ENCODE results near the gene NPAS3.

The NPAS3 gene

DNA sequence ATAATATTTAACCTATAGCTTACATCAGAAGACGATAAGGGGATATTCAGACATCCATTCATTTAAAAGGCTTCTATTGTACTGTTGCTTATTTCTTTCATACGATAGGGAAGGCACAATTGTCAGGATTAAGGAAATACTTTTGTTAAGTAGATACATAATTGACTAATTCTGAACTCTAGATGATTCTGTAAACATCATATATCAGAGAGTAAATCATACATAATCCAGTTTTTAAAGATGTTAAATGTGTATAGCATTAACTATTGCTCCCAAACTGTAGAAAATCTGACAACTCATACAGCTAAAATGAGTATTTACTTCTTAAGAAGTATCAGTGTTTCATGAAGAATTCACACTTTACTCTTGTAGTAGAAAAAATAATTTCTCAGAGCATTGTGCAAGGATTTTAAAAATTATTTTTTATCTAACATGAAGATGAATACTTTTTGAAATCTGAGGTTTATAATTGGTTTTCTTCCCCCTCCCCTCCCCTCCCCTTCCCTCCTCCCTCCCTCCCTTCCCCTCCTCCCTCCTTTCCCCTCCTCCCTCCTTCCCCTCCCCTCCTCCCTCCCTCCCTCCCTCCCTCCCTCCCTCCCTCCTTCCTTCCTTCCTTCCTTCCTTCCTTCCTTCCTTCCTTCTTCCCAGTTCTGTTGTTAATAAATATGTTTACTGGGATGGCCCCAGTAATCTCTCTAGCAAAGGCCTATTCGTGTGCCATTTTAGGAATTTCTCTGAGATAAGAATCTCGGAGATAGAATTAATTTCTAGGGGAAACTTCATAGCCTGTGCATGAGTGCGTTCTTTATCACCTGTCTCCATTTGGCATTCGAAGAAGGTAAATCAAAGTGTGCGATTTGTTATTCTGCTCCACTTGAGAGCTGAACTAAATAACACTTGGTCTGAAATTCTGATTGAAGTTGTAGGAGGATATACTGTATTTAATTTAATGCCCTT lies 2.3 kb downstream of the NPAS3 start:
- DNase-seq = no peak

DNA sequence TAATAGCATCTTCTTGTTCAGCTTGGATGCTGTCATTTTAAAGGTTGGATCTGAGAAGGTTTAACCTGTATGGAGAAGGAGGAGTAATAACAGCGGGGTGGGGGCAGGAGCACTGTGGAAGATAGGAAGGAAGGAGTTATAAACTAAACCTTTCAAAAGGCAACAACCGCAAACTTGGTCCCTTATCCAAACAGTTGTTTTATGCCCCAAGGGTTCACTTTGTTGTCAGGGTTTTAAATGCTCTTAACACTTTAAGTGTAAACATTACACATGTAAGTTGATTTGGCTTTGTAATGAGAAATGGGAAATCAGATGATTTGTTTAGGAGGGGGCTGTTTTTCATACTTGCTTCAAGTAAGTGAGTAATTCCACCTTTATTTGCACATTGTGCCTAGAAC lies 3.0 kb downstream of the NPAS3 start:
- no peak for DNase-seq

DNA sequence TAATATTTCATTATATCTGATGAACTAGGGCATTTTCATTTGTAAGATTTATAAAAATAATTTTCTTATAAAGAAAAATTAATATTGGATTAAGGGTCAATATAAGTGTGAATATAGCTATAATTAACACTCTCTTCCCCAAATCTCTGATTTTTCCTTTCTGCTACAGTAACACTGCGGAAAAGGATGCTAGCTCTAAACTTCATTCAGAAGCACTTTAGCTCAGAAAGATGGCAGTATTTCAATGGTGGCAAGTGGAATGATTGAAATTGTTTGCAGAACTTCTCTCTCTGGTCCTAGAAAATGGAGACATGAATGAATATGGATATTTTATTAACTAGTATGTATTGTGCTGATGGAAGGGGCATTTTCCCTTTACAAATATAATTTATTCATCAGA lies 8.4 kb downstream of the NPAS3 start:
- DNase-seq = no peak

DNA sequence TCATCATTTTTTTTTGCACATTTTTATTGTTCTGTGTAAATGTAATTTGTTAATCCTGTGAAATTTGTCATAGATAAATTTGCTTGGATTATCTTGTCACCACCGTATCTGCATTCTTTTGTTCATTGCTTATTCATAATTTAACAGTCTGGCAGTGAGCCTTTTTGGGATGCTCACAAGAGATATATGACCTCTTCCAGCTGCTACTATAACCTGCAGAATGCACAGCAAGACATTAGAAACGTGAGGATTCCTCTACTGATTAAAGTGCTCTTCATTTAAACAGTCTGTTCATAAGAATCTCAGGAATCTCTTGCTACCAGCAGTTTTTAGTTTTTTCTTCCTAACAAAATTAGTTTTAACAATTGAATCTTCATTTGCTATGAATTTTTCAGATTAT lies 9.1 kb downstream of the NPAS3 start:
- DNase-seq = peak; percentile 54

DNA sequence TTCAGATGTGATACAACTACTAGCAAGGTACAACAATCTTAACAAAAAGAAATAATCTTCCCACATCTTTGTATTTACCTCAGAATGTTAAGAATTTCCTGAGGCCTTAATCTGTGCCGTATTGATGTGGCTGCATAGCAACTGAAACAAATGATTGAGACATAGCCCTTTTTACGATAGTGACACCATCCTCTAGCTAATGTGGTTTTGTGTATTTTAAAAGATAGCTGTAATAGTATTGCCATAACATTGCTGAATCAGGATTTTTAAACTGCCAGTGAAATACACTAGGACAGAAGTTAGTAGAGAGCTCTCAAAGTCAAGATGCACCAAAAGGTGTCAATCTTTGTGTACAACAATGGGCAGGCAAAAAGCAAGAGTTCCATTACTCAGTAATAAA lies 11.9 kb downstream of the NPAS3 start:
- peak; percentile 28 for DNase-seq

DNA sequence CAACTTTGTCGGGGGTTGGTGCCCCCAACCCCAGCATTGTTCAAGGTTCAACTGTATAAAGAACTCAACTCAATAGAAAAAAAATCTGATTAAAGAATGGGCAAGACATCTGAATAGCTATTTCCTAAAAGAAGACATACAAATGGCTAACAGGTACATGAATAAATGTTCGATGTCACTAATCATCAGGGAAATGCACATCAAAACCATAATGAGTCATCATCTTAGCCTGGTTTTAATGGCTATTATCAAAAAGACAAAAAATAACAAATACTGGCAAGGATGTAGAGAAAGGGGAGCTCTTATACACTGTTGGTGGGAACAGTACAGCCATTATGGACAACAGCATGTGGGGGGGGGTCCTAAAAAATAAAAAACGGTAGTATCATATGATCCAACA lies 28.7 kb downstream of the NPAS3 start:
- DNase-seq = no peak

DNA sequence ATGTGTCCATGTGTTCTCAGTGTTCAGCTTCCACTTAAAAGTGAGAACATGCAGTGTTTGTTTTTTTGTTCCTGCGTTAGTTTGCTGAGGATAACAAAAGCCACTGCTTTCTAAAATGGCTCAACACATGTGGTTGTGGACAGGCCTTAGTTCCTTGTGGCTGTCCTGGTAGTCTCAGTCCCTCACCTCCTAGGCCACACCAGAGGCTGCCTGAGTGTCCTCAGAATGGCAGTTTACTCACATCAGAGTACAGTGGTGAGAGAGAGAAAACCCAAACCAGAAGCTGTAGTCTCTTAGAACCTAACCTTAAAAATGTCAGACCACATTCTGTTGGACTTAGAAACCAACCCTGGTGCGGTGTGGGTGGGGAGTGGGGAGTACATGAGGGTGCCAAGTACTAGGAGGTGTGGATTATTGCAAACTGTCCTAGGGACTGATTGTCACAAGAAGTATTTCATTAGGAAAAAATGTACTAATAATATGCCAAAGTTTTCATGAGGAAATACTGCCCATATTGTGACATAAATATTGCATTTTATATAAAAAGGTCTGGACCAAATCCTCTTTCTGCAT lies 30.4 kb downstream of the NPAS3 start:
- DNase-seq = no peak

DNA sequence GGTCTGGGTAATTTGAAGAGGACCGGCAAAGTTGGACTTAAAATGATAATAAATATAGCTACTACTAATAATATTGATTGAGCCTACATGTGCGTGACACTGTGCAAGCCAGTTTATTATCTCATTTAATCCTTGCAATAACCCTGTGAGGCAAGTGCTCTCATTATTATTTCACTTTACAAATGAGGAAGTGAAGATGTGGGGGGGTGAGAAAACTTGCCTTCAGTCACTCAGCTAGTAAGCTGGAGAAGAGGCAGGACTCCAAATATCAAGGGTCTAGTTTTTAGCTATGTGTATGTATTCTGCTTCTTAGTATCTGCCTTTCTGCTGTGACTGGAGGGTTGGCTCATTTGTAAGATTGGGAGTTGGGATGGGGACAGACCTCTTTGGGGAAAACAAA lies 39.2 kb downstream of the NPAS3 start:
- DNase-seq = no peak

DNA sequence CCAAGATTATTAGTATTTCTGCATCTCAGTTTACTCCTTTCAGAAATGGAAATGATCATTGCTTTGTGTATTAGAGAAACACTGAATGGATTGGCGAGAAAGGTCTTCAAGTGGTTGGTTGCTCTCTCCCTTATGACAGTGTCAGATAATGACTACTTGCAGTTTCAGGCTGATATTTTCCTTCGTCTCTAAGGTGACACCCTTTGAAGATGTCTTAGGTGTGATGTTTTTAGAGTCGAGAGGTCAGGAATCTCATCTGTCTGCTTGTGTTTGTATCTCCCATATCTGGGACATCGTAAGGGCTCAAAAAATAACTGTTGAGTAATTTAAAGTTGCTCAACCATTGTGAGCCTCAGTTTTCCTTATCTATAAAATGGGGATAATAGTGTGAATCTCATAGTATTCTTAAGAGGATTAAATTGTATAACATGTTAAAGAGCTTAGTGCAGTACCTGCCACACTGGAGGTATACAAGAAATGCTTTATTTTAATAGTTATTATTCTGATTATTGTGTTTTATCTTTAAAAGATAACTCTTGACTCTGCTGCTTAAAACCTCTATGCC lies 40.1 kb downstream of the NPAS3 start:
- no peak for DNase-seq

DNA sequence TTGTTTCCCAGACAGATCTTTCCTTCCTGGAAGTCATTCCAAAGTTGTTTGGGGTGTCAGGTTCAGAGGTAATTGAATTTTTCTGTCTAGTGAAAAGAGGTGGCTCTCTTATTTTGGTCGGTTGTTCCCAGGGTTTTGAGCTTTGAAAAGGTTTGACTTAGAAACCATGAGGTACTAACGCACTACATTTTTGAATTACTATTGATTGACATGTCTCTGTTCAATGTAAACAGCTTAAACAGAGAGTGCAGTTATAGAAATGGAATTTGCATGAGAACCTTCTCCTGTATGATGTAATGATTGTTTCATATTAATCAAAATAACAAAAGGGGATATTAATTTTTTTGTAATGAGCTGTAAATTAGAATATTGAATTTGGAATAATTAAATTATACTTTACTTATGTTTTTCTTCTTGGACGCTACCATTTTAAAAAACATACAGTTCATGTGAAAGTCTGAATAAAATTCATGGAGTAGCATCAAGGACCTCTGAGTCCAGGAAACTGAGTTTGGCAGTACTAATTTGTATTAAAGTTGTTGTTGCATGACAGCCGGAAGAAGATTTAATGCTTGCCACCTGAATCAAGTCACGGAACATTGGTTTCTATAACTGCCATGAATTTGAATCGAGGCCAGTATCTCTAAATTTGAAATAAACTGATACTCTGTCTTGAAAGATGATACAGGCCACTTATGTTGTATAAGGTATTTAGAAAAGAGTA lies 41.7 kb downstream of the NPAS3 start:
- no peak for DNase-seq

DNA sequence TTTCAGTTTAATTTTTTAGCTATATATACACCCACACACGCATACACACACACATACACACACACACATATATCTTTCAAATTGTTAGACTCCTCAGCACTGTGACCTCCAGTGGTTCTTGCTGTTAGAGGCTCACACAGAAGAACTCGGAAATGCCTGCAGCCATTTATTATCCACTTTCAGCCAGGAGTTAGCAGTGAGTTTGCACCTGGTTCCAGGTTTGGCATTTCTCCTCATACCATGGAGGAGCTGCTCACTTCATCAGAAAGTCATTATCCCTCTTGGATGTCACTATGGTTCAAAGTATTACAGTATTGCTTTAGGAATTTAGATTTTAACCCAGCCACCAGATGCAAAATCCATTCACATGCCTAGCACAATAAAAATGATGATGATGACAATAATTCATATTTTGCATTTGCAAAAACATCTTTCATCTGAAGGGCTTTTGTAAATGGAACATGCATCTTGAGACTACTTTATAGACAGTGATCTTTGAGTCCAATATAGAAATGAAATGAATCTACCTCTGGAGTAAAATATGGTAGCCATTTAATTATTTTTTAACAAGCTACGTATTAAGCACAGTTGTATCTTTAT lies 42.3 kb downstream of the NPAS3 start:
- DNase-seq = no peak

DNA sequence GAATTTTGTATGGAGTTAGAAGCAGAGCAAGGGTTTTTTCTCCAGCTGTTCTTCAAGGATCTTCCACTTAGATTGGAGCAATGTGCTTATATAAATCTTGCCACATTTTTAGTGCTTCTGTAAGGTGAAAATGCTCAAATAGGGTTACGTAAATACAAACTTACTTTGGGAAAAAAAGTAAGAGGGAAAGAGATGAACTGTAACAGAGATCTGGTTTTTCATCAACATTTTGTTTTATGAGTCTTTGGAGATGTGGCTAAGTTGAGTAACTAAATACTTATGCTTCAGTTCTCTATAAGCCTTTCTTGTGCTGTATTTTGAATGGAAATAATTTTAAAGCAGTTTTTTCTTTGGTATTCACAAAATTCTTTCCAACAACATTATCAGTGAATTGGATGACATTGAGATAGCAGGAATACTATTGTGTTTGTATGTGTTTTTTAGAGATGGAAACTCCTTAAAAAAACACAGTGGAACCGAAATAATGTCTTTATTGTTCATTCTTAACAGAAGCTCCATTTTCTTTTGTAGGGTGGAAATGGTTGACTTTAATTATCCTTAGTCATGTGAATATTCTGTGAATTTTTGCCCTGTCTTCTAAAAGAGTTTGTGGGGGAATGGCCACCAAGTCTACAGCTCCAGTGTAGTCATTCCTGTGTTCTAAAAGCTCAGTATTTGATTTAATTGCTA lies 45.7 kb downstream of the NPAS3 start:
- DNase-seq = no peak

DNA sequence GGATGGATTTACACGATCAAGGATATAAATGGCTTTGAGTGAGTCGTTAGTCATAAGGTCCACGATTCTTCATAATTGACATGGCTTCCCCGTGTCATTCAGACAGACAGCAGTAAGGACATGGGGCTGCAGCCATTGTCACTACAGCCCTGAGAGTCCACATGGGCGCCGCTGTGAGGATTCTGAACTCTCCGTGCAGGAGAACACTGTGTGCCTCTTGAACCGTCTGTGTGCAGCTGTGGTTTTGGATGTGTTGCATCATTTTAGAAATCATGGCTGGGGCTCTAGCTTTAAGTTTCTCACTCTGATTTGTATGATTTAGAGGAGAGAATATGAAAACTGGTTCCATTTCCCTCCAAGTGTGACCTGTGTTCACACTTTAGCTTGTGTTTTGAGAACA lies 47.2 kb downstream of the NPAS3 start:
- no peak for DNase-seq

DNA sequence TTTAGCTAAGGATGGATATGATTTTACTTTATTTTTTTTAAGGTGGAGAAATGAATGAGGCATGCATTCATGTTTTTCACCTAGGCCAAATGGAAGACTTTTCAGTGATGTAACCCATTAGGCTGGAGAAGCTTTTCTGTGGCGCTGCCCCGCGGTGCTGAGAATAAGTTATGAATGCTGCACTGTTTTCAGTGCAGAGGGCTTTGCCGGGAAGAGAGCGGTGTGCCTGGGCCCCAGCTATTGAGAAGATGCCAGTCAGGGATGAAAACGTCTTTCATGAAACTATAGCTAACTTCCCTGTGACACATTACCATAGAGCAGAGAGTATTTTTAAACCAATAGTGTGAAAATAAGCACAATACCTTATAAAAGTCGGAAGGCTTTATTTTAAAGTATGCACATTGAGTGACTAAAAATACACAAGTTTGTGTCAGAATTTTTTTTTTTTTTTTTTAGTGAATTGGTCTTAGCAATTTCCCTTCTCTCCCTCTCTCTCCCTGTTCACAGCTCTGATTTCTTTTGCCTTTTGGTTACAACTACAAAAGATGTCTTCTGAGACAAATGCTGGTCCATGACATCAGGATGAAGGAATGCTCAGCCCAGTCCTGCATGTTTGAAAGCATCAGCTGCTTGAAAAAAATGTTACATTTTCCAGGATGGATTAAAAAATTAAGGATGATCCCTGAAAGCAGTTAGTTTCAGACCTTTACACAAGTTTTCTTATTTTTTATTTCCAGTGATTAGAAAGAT lies 48.3 kb downstream of the NPAS3 start:
- DNase-seq = peak; percentile 60

DNA sequence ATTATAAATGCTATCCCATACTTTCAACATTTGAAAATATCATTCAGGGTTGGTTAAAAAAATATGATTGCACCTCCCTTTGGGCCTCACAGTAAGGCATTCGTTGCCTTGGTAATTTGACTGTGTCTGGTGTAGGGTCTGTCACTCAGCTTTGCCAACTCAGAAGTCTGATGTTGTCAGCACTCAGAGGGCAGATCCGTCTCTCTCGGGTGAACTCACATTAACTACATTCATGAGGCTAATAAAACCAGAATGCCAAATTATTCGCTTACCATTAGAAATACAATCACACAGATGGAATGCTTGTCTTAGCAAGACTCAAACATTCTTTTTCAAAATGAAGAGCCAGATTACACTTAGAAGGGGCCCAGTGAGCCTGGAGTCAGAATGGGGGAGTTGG lies 53.0 kb downstream of the NPAS3 start:
- peak; percentile 22 for DNase-seq

DNA sequence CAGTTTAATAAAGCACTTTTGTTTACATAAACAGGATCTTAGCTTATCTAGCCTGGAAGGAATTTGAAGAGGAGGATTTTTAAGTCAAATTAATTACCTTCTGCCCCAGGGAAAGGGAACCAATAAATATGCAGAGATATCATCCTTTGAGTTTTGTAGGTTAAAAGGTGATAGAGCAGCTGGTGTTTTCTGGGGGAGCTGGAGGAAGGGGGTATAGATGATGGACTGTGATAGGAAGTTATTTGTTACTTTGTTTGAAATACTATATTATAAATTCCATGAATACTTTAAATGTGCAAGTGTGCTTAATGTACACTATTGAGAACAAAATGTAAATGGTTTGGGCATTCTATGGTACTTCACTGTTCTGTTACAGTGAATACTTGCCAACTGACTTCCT lies 55.2 kb downstream of the NPAS3 start:
- DNase-seq = no peak

DNA sequence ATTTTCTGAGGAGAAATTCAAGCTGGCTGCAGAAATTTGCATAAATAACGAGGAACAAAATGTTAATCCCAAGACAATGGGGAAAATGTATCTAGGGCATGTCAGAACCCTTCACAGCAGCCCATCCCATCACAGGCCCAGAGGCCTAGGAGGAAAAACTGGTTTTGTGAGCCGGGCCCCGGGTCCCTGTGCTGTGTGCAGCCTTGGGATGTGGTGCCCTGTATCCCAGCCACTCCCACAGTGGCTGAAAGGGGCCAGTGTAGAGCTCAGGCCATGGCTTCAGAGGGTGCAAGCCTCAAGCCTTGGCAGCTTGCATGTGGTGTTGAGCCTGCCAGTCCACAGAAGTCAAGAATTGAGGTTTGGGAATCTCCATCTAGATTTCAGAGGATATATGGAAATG lies 57.7 kb downstream of the NPAS3 start:
- DNase-seq = no peak

DNA sequence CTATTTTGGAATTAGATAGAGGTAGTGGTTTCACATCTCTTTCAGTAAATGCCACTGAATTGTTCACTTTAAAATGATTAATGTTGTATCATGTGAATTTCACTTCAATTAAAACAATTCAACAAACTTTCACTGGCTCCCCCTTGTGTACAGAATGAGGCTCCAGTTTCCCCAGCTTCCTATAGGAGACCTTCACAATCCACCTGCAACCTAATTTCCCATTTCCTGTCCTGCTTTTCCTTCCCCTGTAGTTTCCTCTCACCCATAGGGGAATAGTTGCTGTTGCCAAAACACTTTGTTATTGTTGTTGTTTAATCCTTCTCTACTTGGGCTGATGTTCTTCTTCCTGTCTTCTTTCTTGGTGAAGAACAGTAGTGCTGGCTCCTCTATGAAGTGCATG lies 59.8 kb downstream of the NPAS3 start:
- DNase-seq = peak; percentile 14

DNA sequence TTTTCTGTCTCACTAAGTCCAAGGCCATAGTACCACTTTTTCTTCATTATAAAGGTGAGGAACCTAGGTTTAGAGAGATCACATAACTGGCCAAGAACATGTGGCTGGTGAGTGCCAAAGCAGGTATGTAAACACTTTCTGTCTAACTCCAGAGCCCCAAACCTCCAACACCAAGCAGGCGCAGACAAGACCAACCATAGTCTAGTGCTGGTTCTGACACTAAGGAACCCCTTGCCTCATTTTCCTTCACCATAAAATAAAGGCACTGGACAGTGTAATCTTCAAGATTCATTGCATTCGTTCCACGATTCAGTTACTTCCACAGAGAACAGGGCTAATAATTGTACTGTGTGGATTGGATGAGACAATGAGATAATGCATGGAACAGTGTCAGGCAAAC lies 71.0 kb downstream of the NPAS3 start:
- DNase-seq = no peak

DNA sequence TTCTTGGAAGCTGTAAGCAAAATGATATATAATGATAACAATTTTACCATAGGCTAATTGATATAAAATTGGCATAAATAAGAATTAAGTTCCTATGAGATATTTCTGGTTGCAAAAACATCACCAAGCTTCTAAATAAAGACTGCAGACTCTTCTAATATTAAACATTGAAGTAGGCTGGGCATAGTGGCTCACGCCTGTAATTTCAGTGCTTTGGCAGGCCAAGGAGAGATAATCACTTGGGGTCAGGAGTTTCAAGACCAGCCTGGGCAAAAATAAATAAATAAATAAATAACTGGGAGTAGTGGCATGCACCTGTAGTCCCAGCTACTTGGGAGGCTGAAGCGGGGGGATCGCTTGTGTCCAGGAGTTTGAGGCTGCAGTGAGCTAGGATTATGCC lies 71.8 kb downstream of the NPAS3 start:
- DNase-seq = no peak

DNA sequence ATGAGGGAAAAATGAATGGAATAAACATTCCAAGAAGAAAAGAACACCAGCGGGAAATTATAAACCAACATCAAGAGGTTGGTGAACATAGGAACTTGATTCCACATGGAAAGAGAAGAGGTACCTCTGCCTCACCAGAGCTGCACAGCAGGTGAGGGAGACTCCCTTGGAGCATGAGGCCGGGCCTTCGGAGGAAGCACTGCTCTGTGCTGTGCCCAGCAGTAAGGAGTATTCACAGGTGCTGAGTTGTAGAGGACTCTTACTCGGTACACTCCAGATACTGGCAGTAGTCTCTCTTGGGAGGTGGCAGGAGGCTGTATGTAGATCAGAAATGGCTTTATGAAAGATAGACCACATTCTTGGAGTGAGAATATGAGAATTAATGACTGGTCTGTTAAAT lies 76.0 kb downstream of the NPAS3 start:
- DNase-seq = no peak

DNA sequence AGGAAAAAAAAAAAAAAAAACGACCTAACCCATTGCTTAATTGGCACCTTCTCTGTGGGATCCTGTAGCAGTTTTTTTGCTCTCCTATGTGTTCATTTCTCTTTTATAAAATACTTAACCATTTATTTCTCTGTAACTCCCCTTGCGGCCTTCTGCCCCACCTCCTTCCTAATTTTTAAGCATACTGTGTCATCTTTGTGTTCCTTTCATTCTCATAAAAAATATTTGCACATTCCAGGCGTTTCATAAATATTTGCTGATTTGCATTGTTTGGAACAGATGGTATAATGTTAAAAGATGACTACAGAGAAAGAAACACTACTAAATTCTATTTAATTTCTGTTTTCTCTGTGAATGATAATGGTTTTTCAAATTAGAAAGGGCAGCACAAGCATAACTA lies 77.9 kb downstream of the NPAS3 start:
- no peak for DNase-seq
